ENCODE results near the gene PHF1. TPM values are rescaled to one million over a fixed set of nuclear protein-coding genes. Genes with fewer than 3 reads are reported as not detected.

Gene PHF1
- total RNA-seq, 2 experiments from 2014 or later, result 31.0 to 32.3 TPM

DNA sequence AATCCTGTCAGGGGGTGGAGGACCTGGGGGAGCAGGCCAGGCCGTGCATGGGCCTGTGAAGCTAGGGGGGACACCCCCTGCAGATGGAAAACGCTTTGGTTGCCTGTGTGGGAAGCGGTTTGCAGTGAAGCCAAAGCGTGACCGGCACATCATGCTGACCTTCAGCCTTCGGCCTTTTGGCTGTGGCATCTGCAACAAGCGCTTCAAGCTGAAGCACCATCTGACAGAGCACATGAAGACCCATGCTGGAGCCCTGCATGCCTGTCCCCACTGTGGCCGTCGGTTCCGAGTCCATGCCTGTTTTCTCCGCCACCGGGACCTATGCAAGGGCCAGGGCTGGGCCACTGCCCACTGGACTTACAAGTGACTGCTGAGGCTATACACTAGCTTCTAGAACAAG lies 45.3 kb downstream of the PHF1 start:
- no peak for DNase-seq
- intact Hi-C loops (cut with micrococcal nuclease), result no loop called here
- H3K9me3 Mint-ChIP-seq, result no peaks in the 10 kb centered on the region
- peaks cover 19% of the 10 kb centered on the region for H3K36me3 Mint-ChIP-seq (ENCODE audit: low read depth)
- H3K27me3 Mint-ChIP-seq (ENCODE audit: low read depth), result no peaks in the 10 kb centered on the region
- peaks cover 44% of the 10 kb centered on the region for H3K4me1 Mint-ChIP-seq (ENCODE audit: low read depth)
- CTCF ChIA-PET, result no interaction called here
- no peak overlapping the region for H3K4me3 Mint-ChIP-seq
- no peak overlapping the region for H3K27ac Mint-ChIP-seq

DNA sequence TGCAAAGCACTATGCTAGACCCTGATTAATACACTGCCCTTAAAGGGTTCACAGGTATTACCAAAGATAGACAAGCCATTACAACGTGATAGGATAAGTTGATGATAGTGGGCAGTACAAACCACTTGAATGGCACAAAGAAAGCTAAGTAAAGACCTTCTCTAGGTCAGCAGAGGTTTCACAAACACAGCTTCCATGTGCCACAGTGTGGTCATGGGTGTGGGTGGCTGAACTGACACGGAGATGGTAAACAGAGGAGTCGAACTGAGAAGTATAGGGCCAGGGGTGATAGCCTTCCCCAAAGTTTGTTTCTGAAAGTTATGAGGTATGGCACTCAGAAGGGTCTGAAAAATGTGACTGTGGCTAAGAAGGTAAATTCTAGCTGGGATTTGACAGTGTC lies 47.9 kb downstream of the PHF1 start:
- no peak for DNase-seq
- Mint-ChIP-seq H3K27me3 (ENCODE audit: low read depth) (no peaks in the 10 kb centered on the region), H3K4me3 (no peak overlapping the region), H3K9me3 (no peaks in the 10 kb centered on the region), H3K27ac (no peak overlapping the region), H3K4me1 (ENCODE audit: low read depth) (peaks cover 33% of the 10 kb centered on the region), H3K36me3 (ENCODE audit: low read depth) (peaks cover 19% of the 10 kb centered on the region)
- CTCF ChIA-PET, result interaction anchor here (1.1 kb wide), 1 partner anchor 18 kb away, joined by 3 read pairs; no protein-coding TSS in a partner anchor
- intact Hi-C loops (cut with micrococcal nuclease), result no loop called here

GRCh38 chr6:33459226-33459625 lies 48.4 kb downstream of the PHF1 start:
- CTCF ChIA-PET, result interaction anchor here (1.1 kb wide), 1 partner anchor 18 kb away, joined by 3 read pairs; no protein-coding TSS in a partner anchor
- H3K27ac Mint-ChIP-seq, result no peak overlapping the region
- no peaks in the 10 kb centered on the region for H3K9me3 Mint-ChIP-seq
- H3K4me3 Mint-ChIP-seq, result no peak overlapping the region
- H3K36me3 Mint-ChIP-seq (ENCODE audit: low read depth), result peaks cover 19% of the 10 kb centered on the region
- no peaks in the 10 kb centered on the region for H3K27me3 Mint-ChIP-seq (ENCODE audit: low read depth)
- intact Hi-C loops (cut with micrococcal nuclease), result no loop called here
- H3K4me1 Mint-ChIP-seq (ENCODE audit: low read depth), result peaks cover 30% of the 10 kb centered on the region
- no peak for DNase-seq

Small RNA genes lying within 50 kb of the gene (microRNA-seq; reads per million reads assigned to microRNA genes)
- gene MIR5004 (ENCODE audit: borderline microRNAs expressed, borderline replicate concordance), result not detected

Other genes starting within 250 kb of the PHF1 start
- 1 to 10 TPM in 1 of 2 experiments, under 1 TPM in 1; 0.88 to 1.4 TPM for gene COL11A2, start 218.5 kb upstream of the PHF1 start, total RNA-seq
- gene RXRB, start 210.3 kb upstream of the PHF1 start, total RNA-seq, result 10 to 100 TPM; 50.4 to 50.6 TPM
- gene SLC39A7, start 210.1 kb upstream of the PHF1 start, total RNA-seq, result 10 to 100 TPM; 35.9 to 39.5 TPM
- gene HSD17B8, start 206.4 kb upstream of the PHF1 start, total RNA-seq, result 10 to 100 TPM; 31.3 to 33.5 TPM
- 10 to 100 TPM; 17.1 to 18.2 TPM for gene RING1, start 202.5 kb upstream of the PHF1 start, total RNA-seq
- gene VPS52, start 139.1 kb upstream of the PHF1 start, total RNA-seq, result 10 to 100 TPM; 30.3 to 31.0 TPM
- 1,000 to 10,000 TPM; 5,497 to 5,551 TPM for gene RPS18, start 138.9 kb upstream of the PHF1 start, total RNA-seq
- 1 to 10 TPM; 4.4 TPM for gene B3GALT4, start 133.9 kb upstream of the PHF1 start, total RNA-seq
- gene WDR46, start 121.8 kb upstream of the PHF1 start, total RNA-seq, result 10 to 100 TPM; 42.5 to 42.9 TPM
- 10 to 100 TPM; 67.9 to 81.3 TPM for gene PFDN6, start 121.4 kb upstream of the PHF1 start, total RNA-seq
- gene RGL2, start 112.1 kb upstream of the PHF1 start, total RNA-seq, result 10 to 100 TPM; 23.8 to 27.8 TPM
- gene TAPBP, start 96.9 kb upstream of the PHF1 start, total RNA-seq, result 100 to 1,000 TPM; 184 TPM
- gene ZBTB22, start 93.3 kb upstream of the PHF1 start, total RNA-seq, result 1 to 10 TPM; 8.8 to 9.0 TPM
- 10 to 100 TPM; 48.1 to 55.1 TPM for gene DAXX, start 88.1 kb upstream of the PHF1 start, total RNA-seq
- 100 to 1,000 TPM; 107 TPM for gene KIFC1, start 19.2 kb upstream of the PHF1 start, total RNA-seq
- 100 to 1,000 TPM; 163 to 181 TPM for gene CUTA, start 7.1 kb downstream of the PHF1 start, total RNA-seq
- gene SYNGAP1, start 9.1 kb downstream of the PHF1 start, total RNA-seq, result 10 to 100 TPM; 35.1 to 42.2 TPM
- 1 to 10 TPM; 5.0 to 6.5 TPM for gene ZBTB9, start 43.6 kb downstream of the PHF1 start, total RNA-seq
- gene BAK1, start 169.3 kb downstream of the PHF1 start, total RNA-seq, result 10 to 100 TPM; 38.3 to 41.1 TPM
- gene ITPR3, start 210.3 kb downstream of the PHF1 start, total RNA-seq, result 10 to 100 TPM; 34.8 to 35.1 TPM